Mesendoderm (in vitro differentiated cells): ENCODE data around the gene SUN5.
"Not testable (repeated sequence)": the region's sequence is repeated elsewhere in the genome, so short reads cannot be mapped to it uniquely, and the experiment has no call there.

Experiments
- DNase-seq: peaks from one replicate; pipeline ENCODE4 v3.0.0; 2013
- H2AK5ac ChIP-seq: 2 replicates; pipeline ENCODE4 v1.6.1; 2013; ENCODE audit warnings: low read length, inconsistent platforms
- H2BK120ac ChIP-seq: 2 replicates; pipeline ENCODE4 v1.6.1; 2013; ENCODE audit warnings: low read depth, mild to moderate bottlenecking, low read length, moderate library complexity, mixed read lengths
- H2BK15ac ChIP-seq: replicated peaks from 2 replicates; pipeline ENCODE4 v1.6.1; 2013; ENCODE audit warnings: low read depth, mild to moderate bottlenecking, moderate library complexity
- H2BK5ac ChIP-seq: 2 replicates; pipeline ENCODE4 v1.6.1; 2013; ENCODE audit warnings: low read length, inconsistent platforms
- H3K18ac ChIP-seq: 2 replicates; pipeline ENCODE4 v1.6.1; 2013; ENCODE audit warnings: mild to moderate bottlenecking, low read length, mixed read lengths
- H3K23ac ChIP-seq: one replicate; pipeline ENCODE4 v1.6.1; 2013; ENCODE audit warnings: low read length
- H3K27ac ChIP-seq: 2 replicates; pipeline ENCODE4 v1.5.1; 2013; ENCODE audit warnings: low read depth, mild to moderate bottlenecking, inconsistent platforms, low read length, moderate library complexity
- H3K27me3 ChIP-seq: 2 replicates; pipeline ENCODE4 v1.6.1; 2013; ENCODE audit warnings: low read length, control low read depth, mild to moderate bottlenecking, inconsistent platforms; ENCODE audit not compliant: insufficient read depth, poor library complexity
- H3K36me3 ChIP-seq: 2 replicates; pipeline ENCODE4 v1.6.1; 2013; ENCODE audit warnings: low read length, inconsistent platforms; ENCODE audit not compliant: control insufficient read depth, insufficient read depth
- H3K4ac ChIP-seq: one replicate; pipeline ENCODE4 v1.6.1; 2013; ENCODE audit warnings: low read depth, mild to moderate bottlenecking, low read length, moderate library complexity
- H3K4me1 ChIP-seq: 2 replicates; pipeline ENCODE4 v1.6.1; 2013; ENCODE audit warnings: low read depth, low read length, inconsistent platforms; ENCODE audit not compliant: control insufficient read depth
- H3K4me2 ChIP-seq: 2 replicates; pipeline ENCODE4 v1.6.1; 2013; ENCODE audit warnings: low read length
- H3K4me3 ChIP-seq: 2 replicates; pipeline ENCODE4 v1.5.1; 2013; ENCODE audit warnings: mild to moderate bottlenecking, low read length
- H3K56ac ChIP-seq: one replicate; pipeline ENCODE4 v1.6.1; 2013; ENCODE audit warnings: low read length
- H3K79me1 ChIP-seq: 2 replicates; pipeline ENCODE4 v1.6.1; 2013; ENCODE audit warnings: low read length, inconsistent platforms
- H3K79me2 ChIP-seq: 2 replicates; pipeline ENCODE4 v1.6.1; 2013; ENCODE audit warnings: mild to moderate bottlenecking, low read length; ENCODE audit not compliant: control insufficient read depth, insufficient read depth
- H3K9ac ChIP-seq: 2 replicates; pipeline ENCODE4 v1.6.1; 2013; ENCODE audit warnings: low read length, inconsistent platforms
- H4K5ac ChIP-seq: one replicate; pipeline ENCODE4 v1.6.1; 2013; ENCODE audit warnings: low read length
- H4K8ac ChIP-seq: one replicate; pipeline ENCODE4 v1.6.1; 2013; ENCODE audit warnings: low read depth, mild to moderate bottlenecking, control low read depth, low read length, moderate library complexity
- WGBS: extraction: QIAGEN DNeasy Blood & Tissue Kit; methylation state at CpG from one replicate; pipeline ENCODE4 v1.1.7; 2013; ENCODE audit warnings: low lambda C conversion rate, missing lambda C conversion rate; ENCODE audit not compliant: insufficient coverage; ENCODE audit errors: extremely low coverage; 5-methylcytosine and 5-hydroxymethylcytosine counted together

Gene SUN5

GRCh38 chr20:32975121-32975520 is 29.1 kb downstream of the SUN5 start:
- H3K27ac ChIP-seq: peak overlapping the region; percentile 96
- H3K56ac ChIP-seq: peak overlapping the region; percentile 91
- H3K9ac ChIP-seq: peak overlapping the region; percentile 78
- peak overlapping the region; percentile 63 for H3K18ac ChIP-seq
- H2BK5ac ChIP-seq: peak overlapping the region; percentile 100
- H2AK5ac ChIP-seq, H2BK15ac ChIP-seq, H3K27me3 ChIP-seq, H3K36me3 ChIP-seq, H3K79me2 ChIP-seq, H3K23ac ChIP-seq, H2BK120ac ChIP-seq, H3K79me1 ChIP-seq, H4K8ac ChIP-seq, H3K4ac ChIP-seq, H3K4me3 ChIP-seq, H3K4me2 ChIP-seq: not testable (repeated sequence)
- peak overlapping the region; percentile 88 for H4K5ac ChIP-seq
- H3K4me1 ChIP-seq: peaks cover 32% of the 10 kb centered on the region
- WGBS: no CpG with 5 or more reads among the region's 4 CpGs
- DNase-seq: peak; percentile 92

DNA sequence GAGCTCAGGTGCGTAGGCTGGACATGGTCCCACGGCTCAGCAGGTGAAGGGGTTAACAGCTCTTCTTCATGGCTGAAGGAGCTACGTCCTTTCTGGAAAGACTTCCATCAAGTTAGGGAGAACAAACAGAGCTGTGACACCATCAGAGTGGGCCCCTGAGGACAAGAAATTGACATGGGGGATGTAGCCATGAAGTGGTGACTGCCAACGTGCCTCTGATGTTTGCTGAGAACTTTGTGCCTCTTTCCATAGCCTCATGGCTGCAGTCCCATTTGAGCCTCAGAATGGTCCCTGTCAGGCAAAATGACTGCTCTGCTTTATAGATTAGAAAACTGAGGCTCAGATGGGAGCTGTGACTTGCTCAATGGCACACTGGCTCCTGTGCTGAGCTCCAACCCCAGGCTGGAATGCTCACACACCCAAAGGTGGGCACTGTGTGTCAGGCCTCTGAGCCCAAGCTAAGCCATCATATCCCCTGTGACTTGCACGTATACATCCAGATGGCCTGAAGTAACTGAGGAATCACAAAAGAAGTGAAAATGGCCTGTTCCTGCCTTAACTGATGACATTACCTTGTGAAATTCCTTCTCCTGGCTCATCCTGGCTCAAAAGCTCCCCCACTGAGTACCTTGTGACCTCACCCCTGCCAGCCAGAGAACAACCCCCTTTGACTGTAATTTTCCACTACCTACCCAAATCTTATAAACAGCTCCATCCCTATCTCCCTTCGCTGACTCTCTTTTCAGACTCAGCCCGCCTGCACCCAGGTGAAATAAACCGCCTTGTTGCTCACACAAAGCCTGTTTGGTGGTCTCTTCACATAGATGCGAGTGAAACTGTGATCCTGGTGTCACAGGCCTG is 29.8 kb downstream of the SUN5 start:
- not testable (repeated sequence) for H3K79me1 ChIP-seq, H3K79me2 ChIP-seq, H2BK15ac ChIP-seq, H3K4me3 ChIP-seq, H3K4me2 ChIP-seq, H4K8ac ChIP-seq, H3K36me3 ChIP-seq, H3K27me3 ChIP-seq
- Histone ChIP-seq H2BK120ac (peak overlapping the region; percentile 88), H3K4me1 (peaks cover 32% of the 10 kb centered on the region), H3K9ac (peak overlapping the region; percentile 78), H3K27ac (peak overlapping the region; percentile 96), H3K23ac (peak overlapping the region; percentile 97), H2AK5ac (peak overlapping the region; percentile 4), H3K56ac (peak overlapping the region; percentile 91), H4K5ac (peak overlapping the region; percentile 88), H3K18ac (peak overlapping the region; percentile 89), H2BK5ac (peak overlapping the region; percentile 100), H3K4ac (peak overlapping the region; percentile 93)
- WGBS: no CpG with 5 or more reads among the region's 9 CpGs
- DNase-seq: peak; percentile 94

DNA sequence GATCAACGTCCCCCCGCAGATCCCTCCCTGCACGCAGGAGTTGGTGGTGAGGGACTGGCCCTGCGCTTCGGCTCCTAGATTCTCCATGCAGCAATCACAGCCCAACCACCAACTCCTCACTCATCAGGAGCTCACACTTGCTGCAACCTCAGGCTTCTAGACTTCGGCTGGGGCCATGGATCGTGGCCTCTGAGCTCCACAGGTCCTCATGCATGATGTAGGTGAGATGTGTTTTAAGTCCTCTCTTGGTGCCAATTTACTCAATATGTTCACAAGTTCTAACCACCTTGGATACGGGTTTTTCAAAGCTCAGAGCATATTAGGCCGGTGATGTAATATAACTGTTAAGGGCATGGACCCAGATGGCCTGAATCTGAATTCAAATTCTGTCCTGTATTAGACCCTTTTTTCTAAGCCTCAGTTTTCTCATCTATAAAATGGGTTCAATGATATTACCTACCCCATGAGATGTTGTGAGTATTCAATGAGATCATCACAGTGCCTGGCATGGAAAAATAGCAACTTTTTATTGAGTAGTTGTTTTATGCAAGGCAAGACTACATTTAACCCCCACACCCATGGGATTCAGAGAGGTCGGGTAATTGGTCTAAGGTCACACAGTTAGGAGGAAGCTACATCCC is 31.0 kb downstream of the SUN5 start:
- H3K27me3 ChIP-seq: no peaks in the 10 kb centered on the region
- peak overlapping the region; percentile 63 for H3K4ac ChIP-seq
- no peaks in the 10 kb centered on the region for H3K79me1 ChIP-seq
- peak; percentile 59 for DNase-seq
- WGBS: no CpG with 5 or more reads among the region's 10 CpGs
- H3K4me2 ChIP-seq: no peak overlapping the region
- H4K5ac ChIP-seq: peak overlapping the region; percentile 89
- H3K56ac ChIP-seq: peak overlapping the region; percentile 89
- peak overlapping the region; percentile 92 for H3K27ac ChIP-seq
- peak overlapping the region; percentile 89 for H3K18ac ChIP-seq
- peak overlapping the region; percentile 98 for H2AK5ac ChIP-seq
- no peak overlapping the region for H3K23ac ChIP-seq
- peak overlapping the region; percentile 6 for H2BK120ac ChIP-seq
- H3K9ac ChIP-seq: peak overlapping the region; percentile 14
- H4K8ac ChIP-seq: no peak overlapping the region
- no peaks in the 10 kb centered on the region for H3K79me2 ChIP-seq
- peak overlapping the region; percentile 100 for H2BK5ac ChIP-seq
- H3K36me3 ChIP-seq: no peaks in the 10 kb centered on the region
- H3K4me1 ChIP-seq: peaks cover 32% of the 10 kb centered on the region
- no peak overlapping the region for H3K4me3 ChIP-seq
- H2BK15ac ChIP-seq: no peak overlapping the region

GRCh38 chr20:32972181-32973076 is 31.8 kb downstream of the SUN5 start:
- H3K36me3 ChIP-seq: no peaks in the 10 kb centered on the region
- peak overlapping the region; percentile 98 for H2AK5ac ChIP-seq
- no peaks in the 10 kb centered on the region for H3K79me2 ChIP-seq
- peak overlapping the region; percentile 44 for H3K4ac ChIP-seq
- peaks cover 28% of the 10 kb centered on the region for H3K4me1 ChIP-seq
- no peaks in the 10 kb centered on the region for H3K27me3 ChIP-seq
- no peaks in the 10 kb centered on the region for H3K79me1 ChIP-seq
- no peak overlapping the region for H3K23ac ChIP-seq
- WGBS: no CpG with 5 or more reads among the region's 13 CpGs
- no peak overlapping the region for H3K4me2 ChIP-seq
- H3K18ac ChIP-seq: peak overlapping the region; percentile 11
- H2BK5ac ChIP-seq: peak overlapping the region; percentile 100
- H4K5ac ChIP-seq: peak overlapping the region; percentile 26
- peak overlapping the region; percentile 92 for H2BK120ac ChIP-seq
- H3K56ac ChIP-seq: peak overlapping the region; percentile 89
- peak; percentile 69 for DNase-seq
- H3K9ac ChIP-seq: peak overlapping the region; percentile 14
- H3K27ac ChIP-seq: peak overlapping the region; percentile 92
- H4K8ac ChIP-seq: no peak overlapping the region
- no peak overlapping the region for H3K4me3 ChIP-seq
- H2BK15ac ChIP-seq: peak overlapping the region; percentile 9

DNA sequence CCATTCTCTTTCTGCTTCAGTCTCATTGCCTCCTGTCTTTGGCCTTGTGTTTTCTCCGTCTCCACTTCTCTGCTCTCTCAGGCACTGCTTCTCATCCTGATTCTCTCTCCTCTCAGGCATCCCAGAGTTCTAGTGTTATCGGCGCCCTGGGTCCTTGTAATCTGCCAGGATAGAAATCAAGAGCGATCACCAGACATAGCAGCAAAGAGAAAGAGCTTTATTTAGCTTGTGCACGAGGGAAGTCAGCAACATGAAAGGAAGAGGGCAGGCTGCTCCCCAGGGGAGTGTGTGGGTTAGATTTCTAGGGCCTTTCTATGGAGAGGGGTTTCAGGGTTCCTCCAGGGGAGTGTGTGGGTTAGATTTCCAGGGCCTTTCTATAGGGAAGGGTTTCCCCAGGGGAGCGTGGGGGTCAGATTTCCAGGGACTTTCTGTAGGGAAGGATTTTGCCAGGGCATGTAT is 32.5 kb downstream of the SUN5 start:
- Histone ChIP-seq H3K9ac (peak overlapping the region; percentile 12), H3K56ac (peak overlapping the region; percentile 89), H4K5ac (peak overlapping the region; percentile 26), H3K79me2 (no peaks in the 10 kb centered on the region), H3K23ac (no peak overlapping the region), H3K27me3 (no peaks in the 10 kb centered on the region), H3K4me2 (no peak overlapping the region), H3K18ac (peak overlapping the region; percentile 11), H2BK15ac (peak overlapping the region; percentile 9), H3K4me3 (no peak overlapping the region), H3K27ac (peak overlapping the region; percentile 25), H3K36me3 (no peaks in the 10 kb centered on the region), H2AK5ac (peak overlapping the region; percentile 57), H2BK120ac (peak overlapping the region; percentile 92), H4K8ac (no peak overlapping the region), H3K4ac (peak overlapping the region; percentile 44), H3K79me1 (no peaks in the 10 kb centered on the region), H2BK5ac (peak overlapping the region; percentile 100), H3K4me1 (peaks cover 28% of the 10 kb centered on the region)
- no peak for DNase-seq
- no CpG with 5 or more reads among the region's 6 CpGs for WGBS
